Sigmoid colon (tissue), 4 donors: Measurements from ENCODE around the gene CASP10.

Experiments
- CTCF ChIP-seq, 4 experiments: fragments of 450-650 bp in 3 of 4; fragments of 200-600 bp in 1 of 4; IDR thresholded peaks; one replicate each; pipeline ENCODE4 v1.5.1; 2016 to 2019; ENCODE audit warnings: antibody characterized with exemption in 4 of 4, mild to moderate bottlenecking in 3 of 4, moderate library complexity in 2 of 4
- EP300 ChIP-seq, 4 donors: sonication (generic); formaldehyde crosslinking; IDR thresholded peaks; one replicate each; pipeline ENCODE4 v1.6.1; 2017; ENCODE audit warnings: antibody characterized with exemption in 4 of 4
- POLR2A ChIP-seq, 2 donors: fragments of 450-650 bp; IDR thresholded peaks; one replicate each; pipeline ENCODE4 v1.6.1; 2016; ENCODE audit warnings: antibody characterized with exemption in 2 of 2, mild to moderate bottlenecking in 2 of 2, moderate library complexity in 2 of 2
- POLR2AphosphoS5 ChIP-seq, 4 donors: sonication (generic); formaldehyde crosslinking; IDR thresholded peaks; one replicate each; pipeline ENCODE4 v1.6.1; 2017; ENCODE audit warnings: antibody characterized with exemption in 4 of 4

GRCh38 chr2:201135386-201135785, 47.6 kb upstream of the CASP10 start:
- TF ChIP-seq POLR2A (IDR thresholded peaks at IDR 0.05) = no peak
- no peak for TF ChIP-seq CTCF (IDR thresholded peaks at IDR 0.05)
- TF ChIP-seq POLR2AphosphoS5 (IDR thresholded peaks at IDR 0.05) = no peak
- no peak for TF ChIP-seq EP300 (IDR thresholded peaks at IDR 0.05)
